Right lobe of liver (tissue), 4 donors: ENCODE measurements around the gene FAM124A.

Experiments
- CTCF ChIP-seq, 4 donors: fragments of 200-600 bp in 3 of 4; fragments of 450-650 bp in 1 of 4; IDR thresholded peaks; one replicate each; pipeline versions ENCODE4 v1.5.1 to v1.8.0; 2016 to 2022; ENCODE audit warnings: antibody characterized with exemption in 4 of 4, mild to moderate bottlenecking in 2 of 4
- POLR2A ChIP-seq: fragments of 450-650 bp; IDR thresholded peaks from one replicate; pipeline ENCODE4 v1.6.1; 2017; ENCODE audit warnings: antibody characterized with exemption, mild to moderate bottlenecking
- donor health status: DM: no; HTN: no; CAD: no.
- donor health status: DM: no; HTN: no; CAD: no.
- donor health status: DM: no; HTN: yes; CAD: no.

GRCh38 chr13:51267622-51268021 is 45.4 kb downstream of the FAM124A start:
- TF ChIP-seq CTCF (IDR thresholded peaks at IDR 0.05) (no peak), POLR2A (no peak)
